WTC11 (cell line): ENCODE results near the gene TMUB2. TPM values are rescaled to one million over a fixed set of nuclear protein-coding genes. Genes with fewer than 3 reads are reported as not detected.

Experiments
- ATAC-seq: fragments of 200-7000 bp; cut with Tn5 transposase; 2 replicates; pipeline ENCODE4 v1.10.0; 2021; ENCODE audit warnings: mild to moderate bottlenecking, moderate library complexity
- CTCF ChIA-PET: fragments of 300-600 bp; sonication (Branson Sonifier 250); formaldehyde crosslinking; loops from one replicate; lab custom pipeline; 2021; ENCODE audit warnings: antibody characterized with exemption; lab: Charles Lee
- POLR2A ChIA-PET: fragments of 350-600 bp; sonication (Branson Sonifier 250); formaldehyde crosslinking; loops from one replicate; lab custom pipeline; 2021; ENCODE audit warnings: antibody characterized with exemption; lab: Charles Lee
- DNase-seq: peaks from one replicate; pipeline ENCODE4 v3.0.0; 2021; ENCODE audit warnings: low spot score
- H3K27ac Mint-ChIP-seq: 2 replicates; pipeline ENCODE4 v1.8.0; 2021; ENCODE audit warnings: mixed read lengths
- H3K27me3 Mint-ChIP-seq: 2 replicates; pipeline ENCODE4 v1.8.0; 2021; ENCODE audit warnings: low read depth, mild to moderate bottlenecking, moderate library complexity, mixed read lengths
- H3K36me3 Mint-ChIP-seq: 2 replicates; pipeline ENCODE4 v1.8.0; 2021; ENCODE audit warnings: mixed read lengths
- H3K4me1 Mint-ChIP-seq: 2 replicates; pipeline ENCODE4 v1.8.0; 2022; ENCODE audit warnings: mixed read lengths
- H3K4me3 Mint-ChIP-seq: 2 replicates; pipeline ENCODE4 v1.8.0; 2021; ENCODE audit warnings: mild to moderate bottlenecking, moderate library complexity, mixed read lengths
- H3K9me3 Mint-ChIP-seq: 2 replicates; pipeline ENCODE4 v1.8.0; 2021; ENCODE audit warnings: mixed read lengths
- CREB1 ChIP-seq: sonication (generic); formaldehyde crosslinking; IDR thresholded peaks from 2 replicates; pipeline ENCODE4 v1.8.0; 2023; ENCODE audit warnings: mild to moderate bottlenecking, missing genetic modification reagents
- CREM ChIP-seq: sonication (generic); formaldehyde crosslinking; IDR thresholded peaks from 2 replicates; pipeline ENCODE4 v1.8.1; 2022; ENCODE audit warnings: mild to moderate bottlenecking, missing genetic modification reagents, moderate library complexity
- CTCF ChIP-seq: fragments of 200-600 bp; IDR thresholded peaks from 2 replicates; pipeline ENCODE4 v1.8.0; 2022; ENCODE audit warnings: antibody characterized with exemption
- E2F4 ChIP-seq: sonication (generic); formaldehyde crosslinking; IDR thresholded peaks from 2 replicates; pipeline ENCODE4 v1.8.1; 2022; ENCODE audit warnings: low read depth, mild to moderate bottlenecking, moderate library complexity, missing genetic modification reagents, borderline replicate concordance
- E2F5 ChIP-seq: sonication (generic); formaldehyde crosslinking; IDR thresholded peaks from 2 replicates; pipeline ENCODE4 v1.8.1; 2022; ENCODE audit warnings: mild to moderate bottlenecking, moderate library complexity, missing genetic modification reagents
- ESRRA ChIP-seq: sonication (generic); formaldehyde crosslinking; IDR thresholded peaks from 2 replicates; pipeline ENCODE4 v1.8.1; 2022; ENCODE audit warnings: mild to moderate bottlenecking, missing genetic modification reagents, borderline replicate concordance
- ETV6 ChIP-seq: sonication (generic); formaldehyde crosslinking; IDR thresholded peaks from 2 replicates; pipeline ENCODE4 v1.8.1; 2022; ENCODE audit warnings: mild to moderate bottlenecking, missing genetic modification reagents
- FOXP1 ChIP-seq: sonication (generic); formaldehyde crosslinking; IDR thresholded peaks from 2 replicates; pipeline ENCODE4 v1.8.0; 2022; ENCODE audit warnings: missing genetic modification reagents, mild to moderate bottlenecking, moderate library complexity, borderline replicate concordance
- FOXP4 ChIP-seq: sonication (generic); formaldehyde crosslinking; IDR thresholded peaks from 2 replicates; pipeline ENCODE4 v1.8.0; 2022; ENCODE audit warnings: mild to moderate bottlenecking, missing genetic modification reagents
- JUN ChIP-seq: sonication (generic); formaldehyde crosslinking; IDR thresholded peaks from 2 replicates; pipeline ENCODE4 v1.8.0; 2023; ENCODE audit warnings: mild to moderate bottlenecking, missing genetic modification reagents
- MYBL2 ChIP-seq: sonication (generic); formaldehyde crosslinking; IDR thresholded peaks from 2 replicates; pipeline ENCODE4 v1.8.1; 2023; ENCODE audit warnings: mild to moderate bottlenecking, moderate library complexity, missing genetic modification reagents
- PRRX2 ChIP-seq: fragments of 250-450 bp; sonication (Bioruptor Pico); IDR thresholded peaks from 2 replicates; pipeline ENCODE4 v1.8.0; 2021; ENCODE audit warnings: mild to moderate bottlenecking
- TCF7 ChIP-seq: sonication (generic); formaldehyde crosslinking; IDR thresholded peaks from 2 replicates; pipeline ENCODE4 v1.8.0; 2022; ENCODE audit warnings: mild to moderate bottlenecking, low read depth, missing genetic modification reagents, moderate library complexity
- ZNF423 ChIP-seq: fragments of 250-450 bp; sonication (Bioruptor Pico); IDR thresholded peaks from 2 replicates; pipeline ENCODE4 v2.1.2; 2022; ENCODE audit warnings: mild to moderate bottlenecking, moderate library complexity
- ZNF671 ChIP-seq: fragments of 250-450 bp; sonication (Bioruptor Pico); IDR thresholded peaks from 2 replicates; pipeline ENCODE4 v1.8.0; 2021; ENCODE audit warnings: mild to moderate bottlenecking
- total RNA-seq: library from RNA; stranded (reverse); gene quantifications from 3 replicates; pipeline ENCODE4 v1.2.3, GENCODE V29; 2021
- TF ChIP-seq, protein P1 (sequence below): fragments of 250-450 bp; sonication (Bioruptor Pico); IDR thresholded peaks from 2 replicates; pipeline ENCODE4 v1.9.0; 2021; ENCODE audit warnings: mild to moderate bottlenecking, borderline replicate concordance
- TF ChIP-seq, protein P2 (sequence below): sonication (generic); formaldehyde crosslinking; conservative IDR thresholded peaks from 2 replicates; pipeline ENCODE4 v1.8.1; 2022; ENCODE audit warnings: mild to moderate bottlenecking, missing genetic modification reagents
- TF ChIP-seq, protein P3 (sequence below): sonication (generic); formaldehyde crosslinking; IDR thresholded peaks from 2 replicates; pipeline ENCODE4 v1.8.0; 2023; ENCODE audit warnings: mild to moderate bottlenecking, missing genetic modification reagents

The TMUB2 gene
- total RNA-seq, 1 experiment from 2014 or later = 26.9 TPM

- TF ChIP-seq, protein P1, sequence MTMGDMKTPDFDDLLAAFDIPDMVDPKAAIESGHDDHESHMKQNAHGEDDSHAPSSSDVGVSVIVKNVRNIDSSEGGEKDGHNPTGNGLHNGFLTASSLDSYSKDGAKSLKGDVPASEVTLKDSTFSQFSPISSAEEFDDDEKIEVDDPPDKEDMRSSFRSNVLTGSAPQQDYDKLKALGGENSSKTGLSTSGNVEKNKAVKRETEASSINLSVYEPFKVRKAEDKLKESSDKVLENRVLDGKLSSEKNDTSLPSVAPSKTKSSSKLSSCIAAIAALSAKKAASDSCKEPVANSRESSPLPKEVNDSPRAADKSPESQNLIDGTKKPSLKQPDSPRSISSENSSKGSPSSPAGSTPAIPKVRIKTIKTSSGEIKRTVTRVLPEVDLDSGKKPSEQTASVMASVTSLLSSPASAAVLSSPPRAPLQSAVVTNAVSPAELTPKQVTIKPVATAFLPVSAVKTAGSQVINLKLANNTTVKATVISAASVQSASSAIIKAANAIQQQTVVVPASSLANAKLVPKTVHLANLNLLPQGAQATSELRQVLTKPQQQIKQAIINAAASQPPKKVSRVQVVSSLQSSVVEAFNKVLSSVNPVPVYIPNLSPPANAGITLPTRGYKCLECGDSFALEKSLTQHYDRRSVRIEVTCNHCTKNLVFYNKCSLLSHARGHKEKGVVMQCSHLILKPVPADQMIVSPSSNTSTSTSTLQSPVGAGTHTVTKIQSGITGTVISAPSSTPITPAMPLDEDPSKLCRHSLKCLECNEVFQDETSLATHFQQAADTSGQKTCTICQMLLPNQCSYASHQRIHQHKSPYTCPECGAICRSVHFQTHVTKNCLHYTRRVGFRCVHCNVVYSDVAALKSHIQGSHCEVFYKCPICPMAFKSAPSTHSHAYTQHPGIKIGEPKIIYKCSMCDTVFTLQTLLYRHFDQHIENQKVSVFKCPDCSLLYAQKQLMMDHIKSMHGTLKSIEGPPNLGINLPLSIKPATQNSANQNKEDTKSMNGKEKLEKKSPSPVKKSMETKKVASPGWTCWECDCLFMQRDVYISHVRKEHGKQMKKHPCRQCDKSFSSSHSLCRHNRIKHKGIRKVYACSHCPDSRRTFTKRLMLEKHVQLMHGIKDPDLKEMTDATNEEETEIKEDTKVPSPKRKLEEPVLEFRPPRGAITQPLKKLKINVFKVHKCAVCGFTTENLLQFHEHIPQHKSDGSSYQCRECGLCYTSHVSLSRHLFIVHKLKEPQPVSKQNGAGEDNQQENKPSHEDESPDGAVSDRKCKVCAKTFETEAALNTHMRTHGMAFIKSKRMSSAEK = no peak
- no peak for TF ChIP-seq E2F5 (CRISPR knock-in tag)
- TF ChIP-seq, protein P2, sequence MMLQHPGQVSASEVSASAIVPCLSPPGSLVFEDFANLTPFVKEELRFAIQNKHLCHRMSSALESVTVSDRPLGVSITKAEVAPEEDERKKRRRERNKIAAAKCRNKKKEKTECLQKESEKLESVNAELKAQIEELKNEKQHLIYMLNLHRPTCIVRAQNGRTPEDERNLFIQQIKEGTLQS (CRISPR knock-in tag) = no peak
- TF ChIP-seq ETV6 (CRISPR knock-in tag) = no peak
- TF ChIP-seq ZNF423 (CRISPR knock-in tag) = peak; percentile 97
- TF ChIP-seq CREM (CRISPR knock-in tag) = no peak
- no peak for TF ChIP-seq MYBL2 (CRISPR knock-in tag)
- TF ChIP-seq ESRRA = no peak
- no peak for TF ChIP-seq ZNF671 (CRISPR knock-in tag)
- TF ChIP-seq E2F4 = no peak; the same call in 1 of the 2 replicates
- TF ChIP-seq FOXP1 (CRISPR knock-in tag) = 0 out of 2 replicates have a peak, but pooled peaks have one; percentile 3
Observed at GRCh38 chr17:44219616-44220212, 32.9 kb downstream of the TMUB2 start, which contains the start of gene UBTF (continued).

- H3K4me3 Mint-ChIP-seq = peak overlapping the region; percentile 87
- POLR2A ChIA-PET = interaction anchor here (0.5 to 3.5 kb wide), 14 partner anchors 10 to 491 kb away, joined by 3 to 28 read pairs (median 4); partner anchors contain the start of genes NAGS, RUNDC3A and TMUB2
- no peaks in the 10 kb centered on the region for H3K9me3 Mint-ChIP-seq
- ATAC-seq = peak; percentile 10
- DNase-seq = peak; percentile 52
- peak overlapping the region; percentile 90; the same call in 1 of the 2 replicates for H3K27ac Mint-ChIP-seq
- CTCF ChIA-PET = interaction anchor here (0.6 to 4.7 kb wide), 26 partner anchors 10 to 303 kb away, joined by 3 to 73 read pairs (median 4); partner anchors contain the start of genes GRN, SLC25A39 and TMUB2
- no peaks in the 10 kb centered on the region for H3K27me3 Mint-ChIP-seq
- H3K4me1 Mint-ChIP-seq = peaks cover 17% of the 10 kb centered on the region
- TF ChIP-seq CREB1 (CRISPR knock-in tag) (0 out of 2 replicates have a peak, but pooled peaks have one; percentile 4), ZNF423 (CRISPR knock-in tag) (peak; percentile 70), CTCF (no peak), FOXP4 (CRISPR knock-in tag) (peak; percentile 42; the same call in 1 of the 2 replicates), JUN (CRISPR knock-in tag) (0 out of 2 replicates have a peak, but pooled peaks have one; percentile 20), PRRX2 (no peak), TCF7 (0 out of 2 replicates have a peak, but pooled peaks have one; percentile 32)
- TF ChIP-seq, protein P3, sequence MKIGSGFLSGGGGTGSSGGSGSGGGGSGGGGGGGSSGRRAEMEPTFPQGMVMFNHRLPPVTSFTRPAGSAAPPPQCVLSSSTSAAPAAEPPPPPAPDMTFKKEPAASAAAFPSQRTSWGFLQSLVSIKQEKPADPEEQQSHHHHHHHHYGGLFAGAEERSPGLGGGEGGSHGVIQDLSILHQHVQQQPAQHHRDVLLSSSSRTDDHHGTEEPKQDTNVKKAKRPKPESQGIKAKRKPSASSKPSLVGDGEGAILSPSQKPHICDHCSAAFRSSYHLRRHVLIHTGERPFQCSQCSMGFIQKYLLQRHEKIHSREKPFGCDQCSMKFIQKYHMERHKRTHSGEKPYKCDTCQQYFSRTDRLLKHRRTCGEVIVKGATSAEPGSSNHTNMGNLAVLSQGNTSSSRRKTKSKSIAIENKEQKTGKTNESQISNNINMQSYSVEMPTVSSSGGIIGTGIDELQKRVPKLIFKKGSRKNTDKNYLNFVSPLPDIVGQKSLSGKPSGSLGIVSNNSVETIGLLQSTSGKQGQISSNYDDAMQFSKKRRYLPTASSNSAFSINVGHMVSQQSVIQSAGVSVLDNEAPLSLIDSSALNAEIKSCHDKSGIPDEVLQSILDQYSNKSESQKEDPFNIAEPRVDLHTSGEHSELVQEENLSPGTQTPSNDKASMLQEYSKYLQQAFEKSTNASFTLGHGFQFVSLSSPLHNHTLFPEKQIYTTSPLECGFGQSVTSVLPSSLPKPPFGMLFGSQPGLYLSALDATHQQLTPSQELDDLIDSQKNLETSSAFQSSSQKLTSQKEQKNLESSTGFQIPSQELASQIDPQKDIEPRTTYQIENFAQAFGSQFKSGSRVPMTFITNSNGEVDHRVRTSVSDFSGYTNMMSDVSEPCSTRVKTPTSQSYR (CRISPR knock-in tag) = 0 out of 2 replicates have a peak, but pooled peaks have one; percentile 66
- H3K36me3 Mint-ChIP-seq = peaks cover 20% of the 10 kb centered on the region
Observed at GRCh38 chr17:44220213-44221083, 33.7 kb downstream of the TMUB2 start.
